ENCODE data around the gene KLF11. TPM values are rescaled to one million over a fixed set of nuclear protein-coding genes. Genes with fewer than 3 reads are reported as not detected.

KLF11 gene
- total RNA-seq, 1 donor from 2014 or later, result 13.1 TPM

GRCh38 chr2:10075571-10076209, 32.3 kb downstream of the KLF11 start:
- no peak for DNase-seq (ENCODE audit: extremely low spot score, unreplicated experiment)
- H3K27me3 Mint-ChIP-seq, result peaks cover 64% of the 10 kb centered on the region
- no peaks in the 10 kb centered on the region for H3K36me3 Mint-ChIP-seq
- no peak overlapping the region for H3K27ac Mint-ChIP-seq
- no peaks in the 10 kb centered on the region for H3K9me3 Mint-ChIP-seq
- peaks cover 14% of the 10 kb centered on the region for H3K4me1 Mint-ChIP-seq (ENCODE audit: unreplicated experiment)
- no peak for TF ChIP-seq CTCF (conservative IDR thresholded peaks at IDR 0.05)
- no peak overlapping the region for H3K4me3 Mint-ChIP-seq

GRCh38 chr2:10076511-10076910, 33.2 kb downstream of the KLF11 start:
- DNase-seq (ENCODE audit: extremely low spot score, unreplicated experiment), result no peak
- peaks cover 72% of the 10 kb centered on the region for H3K27me3 Mint-ChIP-seq
- H3K4me3 Mint-ChIP-seq, result no peak overlapping the region
- no peaks in the 10 kb centered on the region for H3K9me3 Mint-ChIP-seq
- H3K36me3 Mint-ChIP-seq, result no peaks in the 10 kb centered on the region
- H3K4me1 Mint-ChIP-seq (ENCODE audit: unreplicated experiment), result peaks cover 18% of the 10 kb centered on the region
- no peak for TF ChIP-seq CTCF (conservative IDR thresholded peaks at IDR 0.05)
- H3K27ac Mint-ChIP-seq, result no peak overlapping the region

- no peak for TF ChIP-seq CTCF (conservative IDR thresholded peaks at IDR 0.05)
- Mint-ChIP-seq H3K4me1 (ENCODE audit: unreplicated experiment) (peaks cover 18% of the 10 kb centered on the region), H3K27ac (peak overlapping the region; percentile 17), H3K27me3 (peaks cover 78% of the 10 kb centered on the region), H3K36me3 (no peaks in the 10 kb centered on the region), H3K4me3 (no peak overlapping the region), H3K9me3 (no peaks in the 10 kb centered on the region)
- no peak for DNase-seq (ENCODE audit: extremely low spot score, unreplicated experiment)
Measured at GRCh38 chr2:10076988-10077527, 33.7 kb downstream of the KLF11 start.

- H3K9me3 Mint-ChIP-seq, result no peaks in the 10 kb centered on the region
- no peak for TF ChIP-seq CTCF (conservative IDR thresholded peaks at IDR 0.05)
- H3K27ac Mint-ChIP-seq, result no peak overlapping the region
- H3K27me3 Mint-ChIP-seq, result peaks cover 83% of the 10 kb centered on the region
- DNase-seq (ENCODE audit: extremely low spot score, unreplicated experiment), result no peak
- H3K4me1 Mint-ChIP-seq (ENCODE audit: unreplicated experiment), result peaks cover 14% of the 10 kb centered on the region
- peak overlapping the region; percentile 84 for H3K4me3 Mint-ChIP-seq
- no peaks in the 10 kb centered on the region for H3K36me3 Mint-ChIP-seq
Measured at GRCh38 chr2:10078001-10078400, 34.7 kb downstream of the KLF11 start.

GRCh38 chr2:10078704-10079265, 35.4 kb downstream of the KLF11 start:
- H3K27ac Mint-ChIP-seq, result peak overlapping the region; percentile 46

More at GRCh38 chr2:10078704-10079265, 35.4 kb downstream of the KLF11 start:
- no peaks in the 10 kb centered on the region for H3K9me3 Mint-ChIP-seq
- DNase-seq (ENCODE audit: extremely low spot score, unreplicated experiment), result no peak
- H3K27me3 Mint-ChIP-seq, result peaks cover 84% of the 10 kb centered on the region
- H3K4me1 Mint-ChIP-seq (ENCODE audit: unreplicated experiment), result peaks cover 18% of the 10 kb centered on the region
- H3K36me3 Mint-ChIP-seq, result no peaks in the 10 kb centered on the region
- H3K4me3 Mint-ChIP-seq, result peak overlapping the region; percentile 84
- no peak for TF ChIP-seq CTCF (conservative IDR thresholded peaks at IDR 0.05)

Data from type B pancreatic cell (in vitro differentiated cells).